ENCODE results near the gene DEK.
"Not testable (repeated sequence)": the region's sequence is repeated elsewhere in the genome, so short reads cannot be mapped to it uniquely, and the experiment has no call there.

The DEK gene

GRCh38 chr6:18264219-18264922 lies at the start of gene DEK:
TSS of gene DEK (minus strand) at chr6:18264530. CDS start at chr6:18263987, 543 bp downstream.
- DNase-seq (ENCODE audit: low read depth, low spot score) = peak; percentile 58

- DNase-seq (ENCODE audit: low read depth, low spot score) = no peak
Measured at GRCh38 chr6:18312368-18312767, 48.0 kb upstream of the DEK start.

GRCh38 chr6:18310010-18310409 lies 45.7 kb upstream of the DEK start:
- DNase-seq (ENCODE audit: low read depth, low spot score) = not testable (repeated sequence)

GRCh38 chr6:18309046-18309445 lies 44.7 kb upstream of the DEK start:
- no peak for DNase-seq (ENCODE audit: low read depth, low spot score)

- DNase-seq (ENCODE audit: low read depth, low spot score) = no peak
Measured at GRCh38 chr6:18308070-18308735, 43.9 kb upstream of the DEK start.

GRCh38 chr6:18306977-18307376 lies 42.6 kb upstream of the DEK start:
- DNase-seq (ENCODE audit: low read depth, low spot score) = no peak

GRCh38 chr6:18302561-18303439 lies 38.5 kb upstream of the DEK start:
- DNase-seq (ENCODE audit: low read depth, low spot score) = no peak

- no peak for DNase-seq (ENCODE audit: low read depth, low spot score)
Measured at GRCh38 chr6:18293076-18293904, 29.0 kb upstream of the DEK start.

GRCh38 chr6:18289283-18289682 lies 25.0 kb upstream of the DEK start:
- DNase-seq (ENCODE audit: low read depth, low spot score) = no peak

- DNase-seq (ENCODE audit: low read depth, low spot score) = no peak
Measured at GRCh38 chr6:18284261-18284660, 19.9 kb upstream of the DEK start.

- no peak for DNase-seq (ENCODE audit: low read depth, low spot score)
Measured at GRCh38 chr6:18281564-18281963, 17.2 kb upstream of the DEK start.

- no peak for DNase-seq (ENCODE audit: low read depth, low spot score)
Measured at GRCh38 chr6:18280084-18280483, 15.8 kb upstream of the DEK start.

GRCh38 chr6:18279422-18279821 lies 15.1 kb upstream of the DEK start:
- no peak for DNase-seq (ENCODE audit: low read depth, low spot score)

GRCh38 chr6:18277237-18278006 lies 13.1 kb upstream of the DEK start:
- no peak for DNase-seq (ENCODE audit: low read depth, low spot score)

GRCh38 chr6:18276610-18277236 lies 12.4 kb upstream of the DEK start:
- no peak for DNase-seq (ENCODE audit: low read depth, low spot score)

- no peak for DNase-seq (ENCODE audit: low read depth, low spot score)
Measured at GRCh38 chr6:18270216-18270615, 5.9 kb upstream of the DEK start.

GRCh38 chr6:18269717-18270116 lies 5.4 kb upstream of the DEK start:
- DNase-seq (ENCODE audit: low read depth, low spot score) = no peak

GRCh38 chr6:18269253-18269652 lies 4.9 kb upstream of the DEK start:
- DNase-seq (ENCODE audit: low read depth, low spot score) = no peak

- no peak for DNase-seq (ENCODE audit: low read depth, low spot score)
Measured at GRCh38 chr6:18268066-18268465, 3.7 kb upstream of the DEK start.

- no peak for DNase-seq (ENCODE audit: low read depth, low spot score)
Measured at GRCh38 chr6:18266523-18266912, 2.2 kb upstream of the DEK start.
